GM12873 (cell line): ENCODE results near the gene ANK3.

Experiments
- CTCF ChIP-seq: IDR thresholded peaks from 2 replicates; pipeline ENCODE4 v1.5.1; 2012; ENCODE audit warnings: low read depth, mild to moderate bottlenecking, moderate library complexity, low read length, control low read depth; ENCODE audit not compliant: insufficient read depth; ENCODE audit errors: missing control alignments

ANK3 gene

GRCh38 chr10:60041489-60042133 lies 348.1 kb downstream of the ANK3 start:
- no peak for TF ChIP-seq CTCF

- no peak for TF ChIP-seq CTCF
Observed at GRCh38 chr10:60040014-60040662, 349.5 kb downstream of the ANK3 start.

- no peak for TF ChIP-seq CTCF
Observed at GRCh38 chr10:60035984-60036383, 353.7 kb downstream of the ANK3 start.

- peak; percentile 61 for TF ChIP-seq CTCF
Observed at GRCh38 chr10:60032723-60033122, 357.0 kb downstream of the ANK3 start.

GRCh38 chr10:60031664-60032063 lies 358.0 kb downstream of the ANK3 start:
- no peak for TF ChIP-seq CTCF

- TF ChIP-seq CTCF: no peak
Observed at GRCh38 chr10:60031183-60031582, 358.5 kb downstream of the ANK3 start.

GRCh38 chr10:60029475-60029874 lies 360.2 kb downstream of the ANK3 start:
- TF ChIP-seq CTCF: no peak
